ENCODE measurements around the gene ITPR3. TPM values are rescaled to one million over a fixed set of nuclear protein-coding genes. Genes with fewer than 3 reads are reported as not detected.

Gene ITPR3
- polyA plus RNA-seq, 1 of the 3 experiments (the other 2 are of a cell fraction): 8.1 TPM

- Histone ChIP-seq H4K20me1 (ENCODE audit: insufficient read depth) (no peaks in the 10 kb centered on the region), H3K79me2 (ENCODE audit: insufficient read depth) (no peaks in the 10 kb centered on the region), H3K27me3 (ENCODE audit: insufficient read depth) (no peaks in the 10 kb centered on the region), H3K9ac (no peak overlapping the region), H3K4me1 (ENCODE audit: control insufficient read depth in 1 of 2, insufficient read depth in 2 of 2, low read depth in 1 of 2, low read length in 1 of 2) (peaks cover 34 to 36% of the 10 kb centered on the region in 2 experiments; a peak in 3 of 4 replicates), H3K36me3 (replicated peaks in 1 of 2; ENCODE audit: control insufficient read depth in 1 of 2, insufficient read depth in 2 of 2, low read length in 1 of 2) (peaks cover 5 to 10% of the 10 kb centered on the region in 2 experiments), H3K9me3 (no peaks in the 10 kb centered on the region), H3F3A (replicated peaks; ENCODE audit: insufficient read depth) (peaks cover 10% of the 10 kb centered on the region), H2AFZ (ENCODE audit: low read depth) (no peak overlapping the region), H3K9me2 (no peaks in the 10 kb centered on the region), H3K27ac (ENCODE audit: low read depth in 2 of 2, low read length in 1 of 2) (no peak overlapping the region), H3K4me2 (no peak overlapping the region), H3K4me3 (ENCODE audit: low read depth in 2 of 2, low read length in 1 of 2) (no peak overlapping the region)
- POLR2A ChIA-PET: interaction anchor here (0.6 kb wide), 1 partner anchor 1572 kb away, joined by 4 read pairs; no protein-coding TSS in a partner anchor
- DNase-seq: no peak
- TF ChIP-seq JUND (IDR thresholded peaks at IDR 0.05): no peak
- TF ChIP-seq SIN3A (IDR thresholded peaks at IDR 0.05; ENCODE audit: borderline replicate concordance, low read depth, low read length): no peak
- no peak for TF ChIP-seq CHD2 (IDR thresholded peaks at IDR 0.05; ENCODE audit: low read length, partially characterized antibody)
- TF ChIP-seq POLR2AphosphoS5 (IDR thresholded peaks at IDR 0.05; ENCODE audit: low read depth, low read length): no peak
- no peak for TF ChIP-seq USF1 (IDR thresholded peaks at IDR 0.05; ENCODE audit: borderline replicate concordance, low read depth)
- TF ChIP-seq RFX5 (IDR thresholded peaks at IDR 0.05; ENCODE audit: low read length): no peak
- no peak for TF ChIP-seq TEAD4 (IDR thresholded peaks at IDR 0.05; ENCODE audit: borderline replicate concordance, insufficient read depth)
- no peak for TF ChIP-seq PBX3 (IDR thresholded peaks at IDR 0.05)
- TF ChIP-seq EZH2phosphoT487 (IDR thresholded peaks at IDR 0.05; ENCODE audit: borderline replicate concordance, low read depth): no peak
- TF ChIP-seq MEF2A (IDR thresholded peaks at IDR 0.05; ENCODE audit: borderline replicate concordance, low read depth): no peak
- TF ChIP-seq FOXJ3 (CRISPR knock-in tag; IDR thresholded peaks at IDR 0.05): no peak
- no peak for TF ChIP-seq CTCF (IDR thresholded peaks at IDR 0.05)
- no peak for TF ChIP-seq RCOR1 (IDR thresholded peaks at IDR 0.05; ENCODE audit: low read length)
- no peak for TF ChIP-seq FOSL2 (IDR thresholded peaks at IDR 0.05; ENCODE audit: borderline replicate concordance, low read depth)
- WGBS (ENCODE audit: low lambda C conversion rate): 95% methylated on average over 10 of the region's 10 CpGs
- CTCF ChIA-PET: interaction anchor here (2.4 to 2.9 kb wide), 2 partner anchors 79 to 103 kb away, joined by 9 to 11 read pairs; no protein-coding TSS in a partner anchor
Observed at GRCh38 chr6:33692760-33693158, 71.6 kb downstream of the ITPR3 start.
